ENCODE results near the gene HSPD1.
"Not testable (repeated sequence)": the region's sequence is repeated elsewhere in the genome, so short reads cannot be mapped to it uniquely, and the experiment has no call there.

The HSPD1 gene

GRCh38 chr2:197495433-197496134, 4.1 kb downstream of the HSPD1 start:
- DNase-seq, result no peak

- DNase-seq, result no peak
Measured at GRCh38 chr2:197487385-197487784, 12.3 kb downstream of the HSPD1 start.

- no peak for DNase-seq
Measured at GRCh38 chr2:197486175-197486574, 13.5 kb downstream of the HSPD1 start.

- not testable (repeated sequence) for DNase-seq
Measured at GRCh38 chr2:197484248-197484647, 15.4 kb downstream of the HSPD1 start.

GRCh38 chr2:197480165-197481036, 19.2 kb downstream of the HSPD1 start:
- no peak for DNase-seq

GRCh38 chr2:197477797-197478196, 21.8 kb downstream of the HSPD1 start:
- no peak for DNase-seq

- DNase-seq, result no peak
Measured at GRCh38 chr2:197472166-197472565, 27.5 kb downstream of the HSPD1 start.

- no peak for DNase-seq
Measured at GRCh38 chr2:197464175-197464574, 35.5 kb downstream of the HSPD1 start.

- no peak for DNase-seq
Measured at GRCh38 chr2:197461057-197461456, 38.6 kb downstream of the HSPD1 start.

- no peak for DNase-seq
Measured at GRCh38 chr2:197460649-197461048, 39.0 kb downstream of the HSPD1 start.

- DNase-seq, result no peak
Measured at GRCh38 chr2:197455428-197455827, 44.2 kb downstream of the HSPD1 start.

GRCh38 chr2:197454923-197455322, 44.7 kb downstream of the HSPD1 start:
- no peak for DNase-seq

- DNase-seq, result peak; percentile 63
Measured at GRCh38 chr2:197453914-197454398, 45.7 kb downstream of the HSPD1 start.

- peak; percentile 98 for DNase-seq
Measured at GRCh38 chr2:197453123-197453913, 46.3 kb downstream of the HSPD1 start, which contains the start of gene COQ10B. TSS of gene COQ10B (plus strand) at chr2:197453552. CDS start at chr2:197453561, 9 bp downstream.

- no peak for DNase-seq
Measured at GRCh38 chr2:197452754-197453122, 46.9 kb downstream of the HSPD1 start.

GRCh38 chr2:197450935-197451358, 48.7 kb downstream of the HSPD1 start:
- DNase-seq, result not testable (repeated sequence)

- DNase-seq, result no peak
Measured at GRCh38 chr2:197450465-197450864, 49.2 kb downstream of the HSPD1 start.

- DNase-seq, result no peak
Measured at GRCh38 chr2:197446844-197447243, 52.8 kb downstream of the HSPD1 start.

- no peak for DNase-seq
Measured at GRCh38 chr2:197445746-197446145, 53.9 kb downstream of the HSPD1 start.

GRCh38 chr2:197442857-197443256, 56.8 kb downstream of the HSPD1 start:
- no peak for DNase-seq

GRCh38 chr2:197437380-197437779, 62.3 kb downstream of the HSPD1 start:
- DNase-seq, result no peak
